Neutrophil (primary cell): ENCODE results near the gene KLK15.

Experiments
- H3K27ac ChIP-seq: fragments of 200-600 bp; sonication (generic); 2 replicates; pipeline ENCODE4 v1.5.1; 2016; ENCODE audit warnings: mild to moderate bottlenecking, moderate library complexity
- H3K27me3 ChIP-seq: fragments of 200-600 bp; sonication (generic); 2 replicates; pipeline ENCODE4 v1.6.0; 2016; ENCODE audit warnings: mild to moderate bottlenecking
- H3K36me3 ChIP-seq: fragments of 200-600 bp; sonication (generic); 2 replicates; pipeline ENCODE4 v1.5.1; 2017
- H3K4me1 ChIP-seq, 2 experiments: fragments of 200-600 bp in 1 of 2; sonication (generic) in 1 of 2; 1 replicate in 1 of 2; 2 replicates in 1 of 2; pipeline versions ENCODE4 v1.5.1 to v1.6.1; 2013 to 2016; ENCODE audit warnings: low read depth in 1 of 2, low read length in 1 of 2, mild to moderate bottlenecking in 1 of 2, moderate library complexity in 1 of 2; ENCODE audit not compliant: control insufficient read depth in 1 of 2, insufficient read depth in 1 of 2
- H3K4me3 ChIP-seq, 2 experiments: fragments of 200-600 bp in 1 of 2; sonication (generic) in 1 of 2; 1 replicate in 1 of 2; 2 replicates in 1 of 2; pipeline ENCODE4 v1.5.1; 2013 to 2016; ENCODE audit warnings: low read depth in 1 of 2, low read length in 1 of 2, mild to moderate bottlenecking in 1 of 2, moderate library complexity in 1 of 2
- H3K9me3 ChIP-seq: fragments of 200-600 bp; sonication (generic); 2 replicates; pipeline ENCODE4 v1.5.1; 2016
- TF ChIP-seq, protein P1 (sequence below): fragments of 200-600 bp; sonication (generic); IDR thresholded peaks from 2 replicates; pipeline ENCODE4 v1.5.1; 2016; ENCODE audit warnings: antibody characterized with exemption

KLK15 gene

DNA sequence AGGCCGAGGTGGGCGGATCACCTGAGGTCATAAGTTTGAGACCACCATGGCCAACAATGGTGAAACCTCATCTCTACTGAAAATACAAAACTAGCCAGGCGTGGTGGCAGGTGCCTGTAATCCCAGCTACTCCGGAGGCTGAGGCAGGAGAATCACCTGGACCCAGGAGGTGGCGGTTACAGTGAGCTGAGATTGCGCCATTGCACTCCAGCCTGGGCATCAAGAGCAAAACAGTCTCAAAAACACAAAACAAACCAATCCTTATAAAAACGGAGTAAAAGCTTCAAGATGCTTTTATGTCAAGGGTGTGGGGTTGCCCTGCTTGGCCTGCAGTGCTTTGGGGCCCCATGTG, 36.0 kb downstream of the KLK15 start:
- no peaks in the 10 kb centered on the region for H3K4me1 ChIP-seq
- H3K27me3 ChIP-seq = no peaks in the 10 kb centered on the region
- H3K4me3 ChIP-seq = no peak overlapping the region
- H3K9me3 ChIP-seq = no peaks in the 10 kb centered on the region
- H3K27ac ChIP-seq = no peak overlapping the region
- peaks cover 41% of the 10 kb centered on the region for H3K36me3 ChIP-seq
- TF ChIP-seq, protein P1, sequence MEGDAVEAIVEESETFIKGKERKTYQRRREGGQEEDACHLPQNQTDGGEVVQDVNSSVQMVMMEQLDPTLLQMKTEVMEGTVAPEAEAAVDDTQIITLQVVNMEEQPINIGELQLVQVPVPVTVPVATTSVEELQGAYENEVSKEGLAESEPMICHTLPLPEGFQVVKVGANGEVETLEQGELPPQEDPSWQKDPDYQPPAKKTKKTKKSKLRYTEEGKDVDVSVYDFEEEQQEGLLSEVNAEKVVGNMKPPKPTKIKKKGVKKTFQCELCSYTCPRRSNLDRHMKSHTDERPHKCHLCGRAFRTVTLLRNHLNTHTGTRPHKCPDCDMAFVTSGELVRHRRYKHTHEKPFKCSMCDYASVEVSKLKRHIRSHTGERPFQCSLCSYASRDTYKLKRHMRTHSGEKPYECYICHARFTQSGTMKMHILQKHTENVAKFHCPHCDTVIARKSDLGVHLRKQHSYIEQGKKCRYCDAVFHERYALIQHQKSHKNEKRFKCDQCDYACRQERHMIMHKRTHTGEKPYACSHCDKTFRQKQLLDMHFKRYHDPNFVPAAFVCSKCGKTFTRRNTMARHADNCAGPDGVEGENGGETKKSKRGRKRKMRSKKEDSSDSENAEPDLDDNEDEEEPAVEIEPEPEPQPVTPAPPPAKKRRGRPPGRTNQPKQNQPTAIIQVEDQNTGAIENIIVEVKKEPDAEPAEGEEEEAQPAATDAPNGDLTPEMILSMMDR = no peak

DNA sequence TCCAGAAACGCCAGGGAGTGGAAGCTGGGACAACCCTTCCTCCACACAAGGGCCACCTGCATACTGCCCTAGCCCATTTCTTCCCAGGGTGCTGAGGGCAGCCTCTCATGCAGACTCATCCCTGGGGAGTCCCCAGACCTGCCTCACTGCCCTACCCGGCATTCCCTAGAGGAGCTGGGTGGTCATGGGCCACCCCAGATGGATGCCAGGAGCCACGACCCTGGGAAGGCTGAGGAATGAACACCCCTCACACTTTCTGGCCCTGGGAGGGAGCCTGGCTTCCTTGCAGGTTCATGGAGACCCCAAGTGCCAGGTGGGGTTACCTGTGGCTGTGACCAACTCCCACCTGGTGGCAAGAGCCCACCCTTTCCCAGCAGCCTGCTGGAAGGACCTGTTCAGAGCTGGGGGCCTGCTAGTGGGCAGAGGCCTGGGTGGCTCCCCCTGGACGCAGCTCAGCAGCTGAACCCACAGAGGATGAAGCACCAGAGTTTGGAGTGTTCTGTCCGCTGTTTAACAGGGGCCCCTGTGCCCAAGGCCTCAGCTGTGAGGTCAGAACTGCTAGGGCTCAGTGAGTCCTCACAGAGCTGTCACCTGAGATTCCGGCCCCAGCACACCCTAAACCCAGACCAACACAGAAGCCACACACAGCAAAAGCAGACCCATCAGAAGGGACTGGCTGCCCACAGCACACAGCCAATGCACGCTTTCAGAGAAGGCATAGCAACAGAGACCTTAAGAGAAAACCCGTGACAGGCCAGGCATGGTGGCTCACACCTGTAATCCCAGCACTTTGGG, 36.5 kb downstream of the KLK15 start:
- H3K36me3 ChIP-seq = peaks cover 41% of the 10 kb centered on the region
- H3K4me3 ChIP-seq = no peak overlapping the region
- H3K27ac ChIP-seq = no peak overlapping the region
- no peaks in the 10 kb centered on the region for H3K27me3 ChIP-seq
- H3K4me1 ChIP-seq = no peaks in the 10 kb centered on the region
- TF ChIP-seq, protein P1 = no peak
- H3K9me3 ChIP-seq = no peaks in the 10 kb centered on the region

- H3K4me3 ChIP-seq = no peak overlapping the region
- no peaks in the 10 kb centered on the region for H3K4me1 ChIP-seq
- peaks cover 41% of the 10 kb centered on the region for H3K36me3 ChIP-seq
- H3K9me3 ChIP-seq = no peaks in the 10 kb centered on the region
- TF ChIP-seq, protein P1 = no peak
- no peak overlapping the region for H3K27ac ChIP-seq
- no peaks in the 10 kb centered on the region for H3K27me3 ChIP-seq
Measured at GRCh38 chr19:50796128-50796633, 37.2 kb downstream of the KLK15 start.

DNA sequence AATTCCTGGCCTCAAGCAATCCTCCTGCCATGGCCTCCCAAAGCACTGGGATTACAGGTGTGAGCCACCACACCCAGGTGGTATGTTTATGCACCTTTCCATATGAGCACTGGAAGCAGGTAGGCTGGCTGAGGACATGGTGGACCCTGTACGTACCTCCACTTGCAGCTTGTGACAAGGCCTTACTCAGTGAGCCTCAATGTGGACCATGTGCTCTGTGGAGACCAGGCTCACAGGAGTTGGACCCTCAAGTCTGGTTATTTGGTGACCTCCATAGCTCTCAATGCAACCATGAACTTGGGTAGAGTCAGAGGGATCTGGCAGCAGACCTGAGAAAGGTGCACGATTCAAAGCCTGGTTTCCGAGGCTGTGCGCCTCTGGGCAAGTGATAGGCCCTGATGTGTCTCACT, 37.7 kb downstream of the KLK15 start:
- TF ChIP-seq, protein P1 = no peak
- H3K4me1 ChIP-seq = no peaks in the 10 kb centered on the region
- no peak overlapping the region for H3K27ac ChIP-seq
- no peak overlapping the region for H3K4me3 ChIP-seq
- peaks cover 41% of the 10 kb centered on the region for H3K36me3 ChIP-seq
- H3K9me3 ChIP-seq = no peaks in the 10 kb centered on the region
- no peaks in the 10 kb centered on the region for H3K27me3 ChIP-seq

DNA sequence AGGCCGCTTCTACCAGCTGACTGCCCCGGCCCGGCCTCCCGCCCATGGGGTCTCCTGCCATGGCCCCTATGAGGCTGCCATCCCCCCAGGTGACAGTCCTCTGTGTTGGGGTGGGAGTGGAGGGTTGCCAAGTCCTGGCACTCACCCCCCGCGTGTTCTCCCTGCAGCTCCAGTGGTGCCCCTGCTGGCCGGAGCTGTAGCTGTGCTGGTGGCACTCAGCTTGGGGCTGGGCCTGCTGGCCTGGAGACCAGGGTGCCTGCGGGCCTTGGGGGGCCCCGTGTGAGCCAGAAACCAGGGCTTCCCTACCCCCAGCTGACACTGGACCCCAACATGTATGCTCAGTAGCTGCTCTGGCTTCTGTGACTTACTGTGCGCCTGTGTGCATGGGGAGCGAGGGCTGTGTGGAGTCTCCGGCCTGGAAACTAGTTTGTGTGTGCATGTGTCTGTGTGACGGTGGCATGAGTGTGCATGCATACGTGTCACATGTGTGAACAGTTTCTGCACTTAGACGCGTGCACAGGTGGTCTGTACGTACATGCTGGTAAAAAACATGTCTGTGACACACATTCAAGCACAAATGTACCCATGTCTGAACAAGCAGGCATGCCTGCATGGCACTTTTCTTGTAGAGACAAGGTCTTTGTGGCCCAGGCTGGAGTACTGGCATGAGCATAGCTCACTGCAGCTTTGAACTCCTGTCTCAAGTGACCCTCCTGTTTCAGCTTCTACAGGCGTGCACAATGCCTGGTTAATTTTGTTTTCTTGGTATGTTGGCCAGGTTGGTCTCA, 38.3 kb downstream of the KLK15 start:
- Histone ChIP-seq H3K4me3 (no peak overlapping the region), H3K27me3 (no peaks in the 10 kb centered on the region), H3K36me3 (peaks cover 41% of the 10 kb centered on the region), H3K9me3 (no peaks in the 10 kb centered on the region), H3K4me1 (no peaks in the 10 kb centered on the region), H3K27ac (no peak overlapping the region)
- TF ChIP-seq, protein P1 = no peak
